NOMO-1 treated with DMSO at 0.1 percent for 48 hours (cell line): ENCODE results near the gene KIAA1755.

ENCODE experiments used
- DNase-seq: peaks from one replicate; lab custom pipeline; 2025; ENCODE audit not compliant: unreplicated experiment; lab: John Stamatoyannopoulos, UW

The KIAA1755 gene

DNA sequence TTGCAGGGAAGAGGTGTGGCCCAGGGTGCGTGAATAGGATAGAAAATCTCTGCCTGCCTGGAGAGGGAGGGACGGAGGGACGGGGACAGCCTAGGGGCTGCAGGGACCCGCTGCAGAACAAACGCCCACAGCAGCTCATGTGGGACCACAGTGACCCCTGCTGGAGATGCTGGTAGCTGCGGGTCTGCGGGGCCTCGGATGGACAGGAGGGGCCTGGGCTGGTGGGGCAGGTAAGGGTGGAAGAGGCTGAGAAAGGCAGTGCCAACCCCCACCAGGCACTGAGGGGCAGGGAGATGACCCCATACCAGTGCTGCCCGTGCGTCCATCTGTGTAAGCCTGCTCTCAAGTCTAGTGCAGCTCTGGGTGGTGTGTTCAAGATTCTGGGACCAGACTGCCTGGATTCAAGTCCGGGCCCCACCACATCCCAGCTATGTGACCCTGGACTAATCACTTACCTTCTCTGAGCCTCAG is 39.4 kb downstream of the KIAA1755 start:
- peak; percentile 43 for DNase-seq

DNA sequence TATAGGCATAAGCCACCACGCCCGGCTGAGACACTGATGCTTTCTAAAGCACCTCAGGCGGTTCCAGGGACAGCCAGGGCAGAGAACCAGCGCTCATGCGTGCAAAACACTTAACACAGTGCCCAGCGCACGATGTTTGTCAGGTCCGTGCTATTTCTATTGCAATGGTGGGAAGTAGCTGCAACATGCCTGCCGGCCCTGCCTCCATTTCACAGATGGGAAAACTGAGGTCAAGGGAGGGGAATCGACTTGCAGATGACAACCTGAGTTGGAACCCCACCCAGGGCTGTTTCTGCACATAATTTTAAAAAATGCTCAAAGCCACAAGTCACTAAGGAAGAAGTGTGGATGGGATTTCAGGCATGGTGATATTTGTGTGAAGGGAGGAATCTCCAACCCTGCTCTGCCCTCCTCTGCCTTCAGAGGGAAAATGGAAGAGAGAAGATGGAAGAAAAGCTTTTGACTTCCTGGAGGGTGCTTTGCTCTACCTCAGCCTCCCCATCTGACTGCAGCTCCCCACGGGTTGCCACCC is 39.9 kb downstream of the KIAA1755 start:
- DNase-seq: no peak

DNA sequence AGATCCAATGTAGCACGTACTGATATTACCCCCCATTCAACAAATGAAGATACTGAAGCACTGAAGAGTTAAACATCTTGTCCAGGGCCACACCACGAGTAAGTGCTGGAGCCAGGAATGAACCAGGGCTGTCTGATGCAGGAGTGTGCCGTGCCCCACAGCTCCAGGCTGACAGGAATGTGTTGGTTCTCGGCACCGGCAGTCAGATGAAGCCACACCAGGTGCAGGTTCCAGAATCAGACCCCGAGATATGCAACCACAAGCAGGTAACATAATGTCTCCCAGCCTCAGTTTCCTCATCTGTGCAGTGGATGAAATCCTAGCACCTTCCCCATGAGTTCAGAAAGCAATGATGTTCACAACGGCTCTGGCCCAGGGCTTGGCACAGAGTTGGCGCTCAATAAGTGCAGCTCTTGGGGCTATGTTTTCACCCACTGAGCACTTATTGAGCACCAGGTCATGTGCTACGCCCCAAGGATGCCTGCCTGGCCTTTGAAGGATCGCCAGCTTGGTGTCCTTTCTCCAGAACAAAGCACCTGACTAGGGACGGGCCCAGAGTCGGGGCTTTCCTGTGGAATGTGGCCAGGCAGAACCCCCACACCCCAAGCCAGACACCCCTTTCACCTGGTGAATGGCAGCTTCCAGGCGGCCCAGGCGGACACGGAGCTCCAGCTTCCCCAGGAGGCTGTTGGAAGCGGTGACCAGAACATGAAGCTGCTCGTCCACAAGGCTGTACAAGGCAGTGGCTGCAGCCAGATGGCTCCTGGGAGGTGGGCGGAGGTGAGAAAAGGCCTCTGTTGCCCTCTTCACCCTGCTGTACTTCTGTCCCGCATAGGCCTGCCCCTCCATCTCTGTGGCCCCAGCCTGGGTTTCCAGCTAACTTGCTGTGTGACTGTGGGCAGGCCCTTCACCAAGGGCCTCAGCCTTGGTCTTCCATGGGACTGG is 41.3 kb downstream of the KIAA1755 start:
- DNase-seq: no peak

DNA sequence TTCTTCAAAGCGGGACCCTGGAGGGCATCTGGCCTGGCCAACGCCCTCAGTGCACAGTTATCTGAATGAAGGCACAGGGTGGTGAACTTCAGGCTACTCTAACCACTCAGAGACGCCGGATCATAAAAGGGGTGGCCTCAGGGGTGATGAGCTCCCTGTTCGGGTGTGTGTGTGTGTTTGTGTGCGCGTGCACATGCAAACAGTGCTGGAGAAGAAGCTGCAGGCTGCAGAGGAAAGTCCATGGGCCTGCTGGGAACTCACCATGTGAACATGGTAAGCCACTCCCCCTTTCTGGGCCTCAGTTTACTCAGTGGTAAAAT is 42.0 kb downstream of the KIAA1755 start:
- no peak for DNase-seq

DNA sequence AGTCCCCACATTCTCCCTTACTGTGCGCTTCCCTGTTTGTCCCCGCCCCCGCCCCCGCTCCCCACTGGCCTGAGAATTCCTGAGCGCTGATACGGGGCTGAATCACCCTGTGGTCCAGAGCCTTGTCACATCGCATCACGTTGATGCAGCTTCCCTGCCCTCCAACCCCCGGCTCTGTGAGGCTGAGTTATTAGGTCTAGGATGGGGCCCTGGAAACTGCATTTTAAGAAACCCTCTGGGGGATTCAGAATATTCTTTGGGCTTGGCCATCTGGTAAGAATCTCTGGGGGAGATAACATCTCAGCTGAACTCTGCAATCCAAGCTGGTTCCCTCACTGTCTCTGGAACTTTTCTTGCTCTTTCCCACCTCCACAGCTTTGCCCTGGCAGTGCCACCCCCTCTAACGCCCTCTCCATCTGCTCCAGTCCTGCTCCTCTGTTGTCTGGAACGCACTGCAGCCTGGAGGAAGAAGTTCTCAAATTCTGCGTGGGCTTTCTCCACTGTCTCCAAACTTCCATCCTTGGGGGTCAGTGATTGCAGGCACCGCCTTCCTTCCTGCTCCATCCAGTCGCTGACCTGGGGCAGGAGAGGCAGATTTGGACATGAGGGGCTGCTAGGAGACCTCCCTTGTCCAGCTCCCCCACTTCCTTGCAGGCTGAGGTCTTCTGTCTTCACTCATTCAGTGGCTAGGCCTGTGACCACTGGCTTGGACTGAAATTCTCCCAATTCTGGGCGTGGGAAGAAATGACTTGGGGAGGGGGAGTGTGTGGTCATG is 42.6 kb downstream of the KIAA1755 start:
- DNase-seq: no peak

DNA sequence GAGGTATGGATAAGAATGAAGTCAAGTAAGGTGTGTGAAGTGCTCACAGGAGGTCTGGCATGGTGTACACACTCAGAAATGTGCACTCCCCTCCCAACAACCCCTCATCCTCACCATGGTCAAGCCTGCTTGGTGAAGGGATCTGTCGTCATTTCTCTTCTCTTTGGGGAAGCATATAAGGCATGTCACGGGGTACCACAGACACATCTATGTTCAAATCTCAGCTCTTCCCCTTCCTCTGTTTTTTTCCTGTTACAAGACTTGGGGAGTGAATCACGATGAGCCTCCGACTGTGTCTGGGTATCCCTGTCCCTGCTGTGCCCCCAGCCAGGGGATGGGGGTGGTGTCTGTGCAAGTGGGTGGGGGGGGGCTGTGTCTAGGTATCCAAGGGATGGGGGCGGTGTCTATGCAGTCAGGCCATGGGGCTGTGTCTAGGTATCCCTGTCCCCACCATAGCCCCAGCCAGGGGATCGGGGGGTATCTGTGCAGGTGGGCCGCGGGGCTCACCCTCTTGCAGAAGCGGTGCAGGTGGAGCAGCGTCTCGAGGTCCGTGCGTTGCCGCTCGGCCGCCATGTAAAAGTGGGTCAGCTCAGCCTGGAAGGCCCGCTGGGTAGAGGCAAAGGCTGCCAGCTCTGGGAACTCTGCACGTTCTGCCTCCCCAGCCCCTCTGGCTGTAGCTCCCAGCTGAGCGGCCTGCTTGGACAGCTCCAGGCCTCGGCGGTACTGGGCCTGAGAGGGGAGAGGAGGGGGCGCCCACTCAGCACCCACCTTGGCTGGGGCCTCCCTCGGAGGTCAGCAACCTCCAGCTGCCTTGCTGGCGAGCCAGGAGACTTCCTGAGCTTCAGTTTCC is 43.6 kb downstream of the KIAA1755 start:
- DNase-seq: no peak

DNA sequence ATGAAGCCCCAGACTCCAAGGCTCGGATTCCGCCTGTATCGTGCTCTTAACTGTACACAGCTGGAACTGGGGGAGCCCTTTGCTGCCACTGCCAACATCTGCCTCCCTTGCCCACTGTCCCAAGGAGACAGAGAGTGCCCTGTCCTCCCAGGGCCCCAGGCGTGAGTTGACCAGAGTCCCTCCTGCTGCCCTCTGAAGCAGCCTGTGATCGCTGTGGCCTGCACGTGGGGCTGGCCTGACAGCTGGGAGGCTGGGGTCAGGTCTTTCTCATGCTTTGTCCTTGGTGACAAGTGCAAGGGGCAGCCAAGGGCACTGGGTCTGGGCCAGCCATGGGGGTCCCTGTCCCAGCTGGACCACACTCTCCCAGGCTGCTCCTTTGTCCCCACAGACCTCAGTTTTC is 44.3 kb downstream of the KIAA1755 start:
- no peak for DNase-seq

DNA sequence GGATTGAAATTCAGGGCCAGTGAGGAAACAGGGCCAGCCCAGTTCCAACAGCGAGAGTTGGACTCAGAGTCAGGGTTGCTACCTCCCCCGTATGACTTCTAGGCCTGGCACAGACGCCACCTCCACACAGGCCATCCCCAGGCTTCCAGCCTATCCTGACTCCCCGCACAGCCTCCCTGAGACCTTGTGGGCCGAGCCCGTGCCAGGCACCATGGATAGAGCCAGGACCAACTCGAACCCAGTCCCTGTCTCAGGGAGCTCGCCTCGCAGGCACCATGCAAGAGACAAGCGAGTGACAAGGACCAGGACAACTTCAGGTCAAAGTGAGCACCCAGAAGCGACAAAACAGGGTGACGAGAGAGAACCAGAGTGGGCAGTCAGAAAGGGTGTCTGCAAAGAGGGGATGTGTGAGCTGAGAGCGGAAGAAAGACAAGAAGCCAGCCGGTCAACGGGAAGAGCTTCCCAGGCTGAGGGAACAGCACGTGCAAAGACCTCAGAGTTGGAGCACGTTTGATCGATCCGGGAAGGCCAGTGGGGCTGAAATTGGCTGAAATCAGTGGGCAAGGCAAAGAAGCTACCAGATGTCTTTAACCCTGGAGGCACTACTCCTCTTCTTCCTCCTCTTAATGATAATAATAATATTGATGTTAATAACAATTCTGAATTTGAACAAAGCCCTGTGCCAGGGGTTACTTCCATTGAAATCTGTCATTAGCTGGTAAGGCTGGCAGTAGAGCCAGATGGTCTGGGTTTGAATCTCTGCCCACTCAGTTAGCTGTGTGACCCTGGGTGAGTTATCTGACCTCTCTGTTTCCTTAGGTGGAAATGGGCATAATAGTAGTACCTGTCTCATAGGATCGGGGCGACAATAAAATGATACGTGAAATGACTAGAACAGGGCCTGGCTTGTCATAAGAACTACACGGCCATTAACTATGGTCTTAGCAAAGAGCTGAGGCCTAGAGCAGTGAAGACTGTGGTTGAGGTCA is 45.0 kb downstream of the KIAA1755 start:
- no peak for DNase-seq

DNA sequence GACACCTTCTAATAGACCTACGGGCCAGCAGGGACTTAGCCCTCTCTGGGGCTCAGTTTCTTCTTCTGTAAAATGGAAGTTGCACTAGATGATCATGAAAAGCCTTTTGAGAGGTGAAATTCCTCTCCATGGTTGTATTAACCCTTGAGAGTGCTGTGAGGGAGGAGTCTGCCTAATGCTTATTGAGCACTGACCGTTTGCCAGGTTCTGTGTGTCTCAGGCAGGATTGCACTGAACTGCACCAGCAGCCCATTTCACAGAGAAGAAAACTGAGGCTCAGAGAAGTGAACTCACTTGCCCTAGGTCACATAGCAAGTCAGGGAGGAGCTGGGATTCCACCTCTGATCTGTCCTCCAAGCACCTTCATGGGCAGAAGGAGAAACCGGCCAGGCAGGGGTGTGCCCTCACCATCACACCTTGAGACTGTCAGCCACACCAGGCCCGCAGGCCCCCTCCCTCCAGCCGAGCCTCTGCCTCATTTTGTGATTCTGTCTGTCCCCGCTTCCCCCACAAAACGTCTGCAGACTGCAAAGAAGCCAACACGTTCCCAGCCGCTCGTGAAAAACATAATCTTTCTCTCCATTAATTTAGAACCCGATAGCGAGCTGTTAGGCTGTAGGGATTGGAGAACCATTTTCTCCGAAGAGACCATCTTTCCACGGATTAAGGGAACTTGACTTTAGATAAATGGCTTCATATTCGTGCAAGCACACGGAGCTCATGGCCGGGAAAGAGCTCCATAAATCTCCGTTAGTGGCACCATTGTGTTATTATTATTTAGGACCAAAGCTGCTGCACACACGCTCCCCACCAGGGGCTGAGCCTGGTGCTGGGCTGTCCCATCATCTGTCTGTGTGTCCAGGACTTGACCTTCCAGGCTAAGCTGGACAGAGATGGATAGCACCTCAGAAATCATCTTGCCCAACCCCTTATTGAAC is 46.0 kb downstream of the KIAA1755 start:
- no peak for DNase-seq

DNA sequence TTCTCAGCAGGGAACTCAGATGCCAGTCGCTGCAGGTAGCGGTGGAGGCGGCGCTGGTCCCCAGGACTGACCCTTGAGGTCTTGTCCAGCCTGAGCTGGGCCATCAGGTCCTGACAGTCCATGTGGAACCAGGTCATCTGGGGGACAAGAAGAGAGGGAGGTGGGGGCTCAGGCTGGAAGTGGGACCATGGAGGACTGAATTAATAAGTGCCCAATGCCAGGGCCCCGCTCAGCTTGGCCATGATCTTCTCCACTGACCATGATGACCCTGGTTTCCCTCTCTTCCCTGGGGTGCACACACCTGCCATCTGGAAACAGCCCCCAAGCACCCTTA is 47.0 kb downstream of the KIAA1755 start:
- no peak for DNase-seq

DNA sequence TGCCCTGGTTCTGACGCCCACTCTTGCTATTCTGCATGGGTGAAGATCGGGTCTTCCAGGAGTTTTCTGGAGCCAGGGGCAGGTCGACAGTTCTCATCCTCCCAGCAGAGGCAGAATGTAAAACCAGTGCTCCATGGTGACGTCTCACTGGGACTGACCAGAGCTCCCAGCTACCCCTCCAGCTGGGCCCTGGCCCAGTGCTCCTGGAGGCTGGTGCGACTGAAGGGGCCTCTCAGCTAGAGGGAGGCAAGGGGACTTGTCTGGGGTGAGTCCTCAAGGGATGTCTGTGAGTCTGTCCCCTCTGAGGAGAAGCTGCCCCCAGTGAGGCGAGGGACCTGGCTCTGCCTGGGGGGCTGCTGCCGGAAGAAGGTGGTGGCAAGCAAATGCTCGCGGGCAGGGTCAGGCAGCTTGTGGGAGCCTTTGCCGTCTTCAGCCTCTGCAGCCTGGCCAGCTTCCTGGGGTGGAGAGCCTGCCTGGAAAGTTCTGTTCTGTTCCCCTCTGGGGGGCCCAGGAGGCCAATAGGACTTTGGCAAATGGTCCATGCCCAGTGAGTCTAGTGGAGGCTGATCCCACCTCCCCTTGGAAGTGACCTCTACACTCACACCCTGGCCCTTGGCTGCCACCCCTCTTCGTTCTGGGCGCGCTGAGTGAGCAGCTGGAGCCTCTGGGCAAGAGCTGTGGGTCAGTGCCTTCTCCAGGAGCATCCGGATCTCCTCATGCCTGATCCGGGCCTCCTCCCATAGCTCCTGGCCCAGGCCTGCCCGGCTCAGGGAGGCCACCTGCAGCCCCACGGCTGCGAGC is 47.5 kb downstream of the KIAA1755 start:
- no peak for DNase-seq

DNA sequence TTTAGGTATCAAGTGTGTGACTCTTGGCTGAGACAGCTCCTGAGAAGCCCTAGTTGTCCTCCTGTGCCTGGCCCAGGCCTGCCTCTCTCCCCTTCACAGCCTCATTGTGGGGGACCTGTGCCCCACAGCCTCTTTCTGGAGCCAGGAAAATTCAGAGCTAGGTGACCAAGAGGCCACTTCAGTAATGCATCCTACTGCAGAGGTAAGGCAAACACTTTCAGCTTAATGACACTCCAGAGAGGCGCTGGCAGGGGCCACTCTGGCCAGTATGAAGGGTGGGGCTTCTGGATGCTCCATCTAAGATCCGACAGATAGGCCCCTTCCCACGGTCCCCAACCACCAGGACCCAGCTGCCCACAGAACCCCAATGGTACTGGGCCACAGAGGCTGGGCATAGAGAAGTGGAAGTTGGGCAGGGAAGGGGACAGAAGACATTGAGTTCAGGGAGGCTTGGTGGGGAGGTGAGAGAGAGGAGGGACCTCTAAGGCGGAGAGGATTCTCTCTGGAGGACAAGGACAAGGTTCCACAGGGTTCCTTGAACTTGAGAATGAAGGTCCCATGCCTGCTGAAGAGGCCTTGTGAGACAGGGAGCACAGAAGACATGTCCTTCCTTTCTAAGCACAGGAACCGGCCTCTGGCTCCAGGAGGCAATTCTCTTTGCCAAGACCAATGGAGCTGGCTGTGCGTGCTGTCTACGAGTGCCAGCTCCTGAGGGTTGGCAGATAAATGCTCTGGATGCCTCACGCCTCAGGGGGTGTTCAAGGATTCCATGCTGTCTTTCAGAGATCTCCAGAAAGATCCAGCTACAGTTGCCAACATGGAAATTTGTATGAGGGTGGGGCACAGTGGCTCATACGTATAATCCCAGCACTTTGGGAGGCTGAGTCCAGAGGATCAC is 49.1 kb downstream of the KIAA1755 start:
- DNase-seq: no peak

DNA sequence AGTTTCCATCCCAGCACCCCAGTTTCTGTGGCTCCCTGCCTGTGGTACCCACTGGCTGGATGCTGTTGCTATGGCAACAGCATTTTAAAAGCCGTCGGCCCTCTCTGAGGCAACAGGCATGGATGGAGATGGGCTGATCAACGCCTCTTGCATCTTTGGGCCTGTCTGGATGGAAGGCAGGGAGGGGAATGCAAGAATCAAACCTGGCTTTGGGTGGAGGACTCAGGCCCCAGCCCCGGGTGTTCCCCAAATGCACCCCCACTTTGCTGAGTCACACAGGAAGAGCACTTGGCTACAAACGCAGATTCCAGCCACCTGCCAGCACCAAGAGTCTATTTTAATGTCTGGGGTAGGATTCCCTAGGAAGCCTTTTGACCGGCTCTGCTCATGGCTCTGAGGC is 49.8 kb downstream of the KIAA1755 start:
- no peak for DNase-seq

DNA sequence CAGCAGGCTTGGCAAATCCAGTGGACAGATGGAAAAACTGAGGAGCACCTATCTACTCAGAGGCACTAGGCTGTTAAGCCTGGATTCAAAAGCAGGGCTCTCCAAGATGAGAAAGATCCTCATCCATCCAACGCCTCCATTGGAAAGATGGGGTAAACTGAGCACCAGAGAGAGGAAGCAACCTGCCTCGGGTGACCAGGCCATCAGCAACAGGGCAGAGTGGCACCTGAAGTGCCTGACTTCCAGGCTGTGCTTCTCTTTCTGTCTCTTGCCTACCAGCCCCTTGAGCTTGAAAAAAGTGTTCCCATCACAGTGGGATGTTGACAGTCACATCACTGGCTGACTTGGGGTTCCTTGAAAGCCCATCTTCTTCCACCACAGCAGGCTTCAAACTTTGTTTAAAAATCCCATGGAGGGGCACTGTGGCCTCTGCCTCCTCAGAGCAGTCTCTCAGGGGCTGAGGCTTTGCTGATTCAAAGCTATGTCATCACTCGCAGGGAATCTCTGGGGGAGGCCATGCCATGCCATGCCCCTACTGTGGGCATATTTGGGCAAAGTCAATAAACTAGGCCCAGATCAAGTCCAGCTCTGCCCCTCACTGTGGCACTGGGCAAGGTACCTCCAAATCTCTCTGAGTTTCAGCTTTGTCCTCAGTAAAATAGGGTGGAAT is 50.7 kb downstream of the KIAA1755 start:
- no peak for DNase-seq

DNA sequence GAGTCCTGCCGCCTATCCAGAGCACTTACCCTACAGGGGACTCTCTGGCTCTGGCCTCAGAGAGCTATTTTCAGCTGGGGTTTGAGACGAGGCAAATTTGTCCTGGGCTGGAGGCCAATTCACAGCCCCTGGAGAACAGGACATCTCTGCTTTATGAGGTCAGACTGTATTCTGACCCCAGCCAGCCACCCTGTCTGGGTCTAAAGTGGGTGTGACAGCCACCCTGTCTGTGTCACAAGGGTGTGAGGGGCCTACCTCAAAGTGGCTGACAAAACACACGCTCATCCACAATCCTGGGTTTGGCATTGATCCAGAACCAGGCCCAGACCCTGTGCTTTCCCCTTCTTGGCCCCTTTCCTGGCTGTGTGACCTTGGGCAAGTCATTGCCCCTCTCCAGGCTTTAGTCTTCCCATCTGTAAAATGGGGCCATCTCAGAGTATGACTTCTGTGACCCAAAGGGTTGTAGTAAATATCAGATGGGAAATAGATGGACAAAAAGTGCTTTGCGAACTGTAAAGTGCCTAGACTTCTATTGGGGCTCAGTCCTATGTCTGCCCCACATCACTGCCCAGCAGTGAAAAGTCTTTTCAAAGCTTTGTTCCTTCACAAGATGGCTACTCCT is 51.4 kb downstream of the KIAA1755 start:
- DNase-seq: no peak

DNA sequence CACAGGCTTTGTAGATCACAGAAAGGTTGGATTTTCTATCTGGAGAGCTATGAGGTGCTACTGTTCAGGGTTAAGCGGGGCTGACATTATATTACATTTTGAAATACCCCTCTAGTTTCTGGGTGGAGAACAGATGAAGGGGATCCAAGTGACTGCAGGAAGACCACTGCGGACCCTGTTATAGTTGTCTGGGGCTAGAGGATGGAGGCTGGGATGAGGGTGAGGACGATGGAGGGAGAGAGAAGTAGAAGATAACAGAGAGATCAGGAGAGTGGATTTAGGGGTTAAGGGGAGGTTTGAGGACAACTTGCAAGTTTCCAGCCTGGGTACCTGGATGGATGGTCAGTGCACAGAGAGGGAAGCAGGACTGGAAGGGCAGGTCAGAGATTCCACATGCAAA is 52.0 kb downstream of the KIAA1755 start:
- no peak for DNase-seq
